Measurements from ENCODE around the gene FAM131B. TPM values are rescaled to one million over a fixed set of nuclear protein-coding genes. Genes with fewer than 3 reads are reported as not detected.
A peak's percentile ranks its signal among the peaks of the same experiment; 100 is the strongest.

Gene FAM131B
- total RNA-seq, 1 experiment from 2014 or later, result 17.3 TPM

DNA sequence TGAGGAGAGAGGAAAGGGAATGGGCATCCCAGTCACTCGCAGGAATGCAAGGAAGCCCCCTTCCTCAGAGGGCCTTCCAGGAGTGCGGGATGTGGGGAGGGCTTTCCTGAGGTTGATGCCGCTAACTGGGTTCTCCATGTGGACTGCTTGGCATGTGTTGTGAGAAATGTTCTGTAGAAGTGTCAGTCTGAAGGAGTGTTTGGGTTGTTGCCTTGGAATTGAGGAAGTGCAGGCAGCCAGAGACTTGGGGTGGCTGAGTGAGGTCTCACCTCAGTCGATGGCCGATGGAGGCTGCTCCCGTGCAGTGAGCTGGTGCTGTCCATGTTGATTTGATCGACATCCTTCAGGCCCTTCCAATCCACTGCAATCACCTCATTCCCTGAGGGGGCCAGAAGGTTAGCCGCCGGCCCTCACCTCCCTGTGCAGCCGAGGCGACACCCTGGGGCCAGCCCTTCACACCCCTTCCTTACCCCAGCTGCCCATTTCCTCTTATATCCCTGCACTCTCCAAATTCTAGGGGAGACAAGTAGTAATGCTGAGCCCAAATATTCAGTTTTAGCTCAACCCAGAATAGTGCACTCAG lies 2.7 kb downstream of the FAM131B start:
- peaks cover 35% of the 10 kb centered on the region for H3K27me3 Mint-ChIP-seq (ENCODE audit: low read depth)
- WGBS (ENCODE audit: extremely low coverage, insufficient read length, low lambda C conversion rate), result no CpG with 5 or more reads among the region's 11 CpGs
- no peaks in the 10 kb centered on the region for H3K4me1 ChIP-seq (ENCODE audit: insufficient read depth, low read length)

More for the DNA sequence above, 2.7 kb downstream of the FAM131B start:
- no peak overlapping the region for H2BK120ac ChIP-seq (ENCODE audit: low read depth, low read length, poor library complexity, severe bottlenecking)
- no peaks in the 10 kb centered on the region for H3K9me3 ChIP-seq (ENCODE audit: control insufficient read depth, low read depth, low read length)
- Mint-ChIP-seq H3K36me3 (ENCODE audit: insufficient read depth in 1 of 3, low read depth in 3 of 3) (peaks cover 24 to 52% (median 39%) of the 10 kb centered on the region in 3 experiments), H3K27ac (peak overlapping the region in 1 of 3 experiments; percentile 7; a peak in 2 of 7 replicates), H3K4me3 (peak overlapping the region in 1 of 2 experiments; percentile 83; a peak in 1 of 5 replicates), H3K9me3 (no peaks in the 10 kb centered on the region), H3K4me1 (peaks cover 17 to 18% of the 10 kb centered on the region in 2 experiments)
- no peak overlapping the region for H3K9ac ChIP-seq (ENCODE audit: extremely low read depth, insufficient read length, low read length)
- no peak overlapping the region for H4K8ac ChIP-seq (replicated peaks; ENCODE audit: insufficient read length, low read depth, low read length)
- H3K23me2 ChIP-seq (ENCODE audit: insufficient read length, low read depth, low read length, poor library complexity, severe bottlenecking), result peaks cover 7% of the 10 kb centered on the region
- no peak overlapping the region for H3K4ac ChIP-seq (ENCODE audit: low read depth, low read length)
- no peak for TF ChIP-seq CTCF (conservative IDR thresholded peaks at IDR 0.05)
- no peak overlapping the region for H3K18ac ChIP-seq (ENCODE audit: insufficient read length, low read depth, low read length)
- no peaks in the 10 kb centered on the region for H3K79me1 ChIP-seq (ENCODE audit: insufficient read depth, low read depth, low read length, poor library complexity, severe bottlenecking)
- H3K4me2 ChIP-seq (ENCODE audit: insufficient read depth, insufficient read length, low read length), result no peak overlapping the region
- H3K27me3 ChIP-seq (ENCODE audit: insufficient read depth, low read length), result peaks cover 6% of the 10 kb centered on the region; the same call in 1 of the 2 replicates
- no peak overlapping the region for H3K27ac ChIP-seq (ENCODE audit: insufficient read length, low read depth, low read length)
- H3T11ph ChIP-seq (ENCODE audit: low read length), result no peak overlapping the region
- no peak for DNase-seq
- H2BK20ac ChIP-seq (ENCODE audit: low read depth, low read length, poor library complexity, severe bottlenecking), result no peak overlapping the region
- H2BK5ac ChIP-seq (ENCODE audit: insufficient read length, low read length), result no peak overlapping the region
- no peaks in the 10 kb centered on the region for H3K79me2 ChIP-seq (ENCODE audit: insufficient read depth, low read length)
- no peak overlapping the region for H2AFZ ChIP-seq (ENCODE audit: low read length)
- no peak overlapping the region for H2BK15ac ChIP-seq (ENCODE audit: low read depth, low read length)
- H4K20me1 ChIP-seq (ENCODE audit: control insufficient read depth, insufficient read depth, insufficient read length), result no peaks in the 10 kb centered on the region
- H3K56ac ChIP-seq (ENCODE audit: insufficient read length, low read depth, low read length), result no peak overlapping the region
- no peak overlapping the region for H2BK12ac ChIP-seq (ENCODE audit: insufficient read length, low read depth, low read length)
- no peak overlapping the region for H4K5ac ChIP-seq (ENCODE audit: insufficient read length, low read depth, low read length)
- H4K91ac ChIP-seq (ENCODE audit: insufficient read length, low read depth, low read length), result no peak overlapping the region
- no peak overlapping the region for H2AK5ac ChIP-seq (ENCODE audit: insufficient read length, low read length)
- no peak overlapping the region for H3K14ac ChIP-seq (ENCODE audit: insufficient read depth, low read length)
- H3K23ac ChIP-seq (ENCODE audit: insufficient read length, low read depth, low read length), result no peak overlapping the region
